ENCODE data around the gene RNF146. TPM values are rescaled to one million over a fixed set of nuclear protein-coding genes. Genes with fewer than 3 reads are reported as not detected.

RNF146 gene
- total and polyA plus RNA-seq, 2 of the 13 experiments (the other 11 are each of a cell fraction or from before 2014, with no cell fraction given): 18.8 to 27.6 TPM

- TF ChIP-seq ZNF281 (CRISPR knock-in tag; IDR thresholded peaks at IDR 0.05; ENCODE audit: borderline replicate concordance): peak; percentile 4; the same call in 1 of the 2 replicates
- TF ChIP-seq YEATS4 (CRISPR knock-in tag; IDR thresholded peaks at IDR 0.05; ENCODE audit: borderline replicate concordance): peak; percentile 95
- TF ChIP-seq, protein P1, sequence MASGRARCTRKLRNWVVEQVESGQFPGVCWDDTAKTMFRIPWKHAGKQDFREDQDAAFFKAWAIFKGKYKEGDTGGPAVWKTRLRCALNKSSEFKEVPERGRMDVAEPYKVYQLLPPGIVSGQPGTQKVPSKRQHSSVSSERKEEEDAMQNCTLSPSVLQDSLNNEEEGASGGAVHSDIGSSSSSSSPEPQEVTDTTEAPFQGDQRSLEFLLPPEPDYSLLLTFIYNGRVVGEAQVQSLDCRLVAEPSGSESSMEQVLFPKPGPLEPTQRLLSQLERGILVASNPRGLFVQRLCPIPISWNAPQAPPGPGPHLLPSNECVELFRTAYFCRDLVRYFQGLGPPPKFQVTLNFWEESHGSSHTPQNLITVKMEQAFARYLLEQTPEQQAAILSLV (CRISPR knock-in tag; IDR thresholded peaks at IDR 0.05; ENCODE audit: borderline replicate concordance): peak; percentile 94; the same call in 1 of the 2 replicates
- TF ChIP-seq ZNF562 (CRISPR knock-in tag; IDR thresholded peaks at IDR 0.05; ENCODE audit: borderline replicate concordance): no peak
- TF ChIP-seq, protein P2, sequence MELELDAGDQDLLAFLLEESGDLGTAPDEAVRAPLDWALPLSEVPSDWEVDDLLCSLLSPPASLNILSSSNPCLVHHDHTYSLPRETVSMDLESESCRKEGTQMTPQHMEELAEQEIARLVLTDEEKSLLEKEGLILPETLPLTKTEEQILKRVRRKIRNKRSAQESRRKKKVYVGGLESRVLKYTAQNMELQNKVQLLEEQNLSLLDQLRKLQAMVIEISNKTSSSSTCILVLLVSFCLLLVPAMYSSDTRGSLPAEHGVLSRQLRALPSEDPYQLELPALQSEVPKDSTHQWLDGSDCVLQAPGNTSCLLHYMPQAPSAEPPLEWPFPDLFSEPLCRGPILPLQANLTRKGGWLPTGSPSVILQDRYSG (CRISPR knock-in tag; IDR thresholded peaks at IDR 0.05): no peak
- no peak for TF ChIP-seq ZMAT5 (CRISPR knock-in tag; IDR thresholded peaks at IDR 0.05; ENCODE audit: borderline replicate concordance, low read depth)
- peak; percentile 43; the same call in 1 of the 2 replicates for TF ChIP-seq HDAC2 (CRISPR knock-in tag; IDR thresholded peaks at IDR 0.05)
- TF ChIP-seq NCOR1 (IDR thresholded peaks at IDR 0.05; ENCODE audit: borderline replicate concordance, low read length): no peak
- no peak for TF ChIP-seq HMGA1 (CRISPR knock-in tag; conservative IDR thresholded peaks at IDR 0.05)
- peak; percentile 85; the same call in 1 of the 2 replicates for TF ChIP-seq ZFP82 (CRISPR knock-in tag; IDR thresholded peaks at IDR 0.05; ENCODE audit: borderline replicate concordance)
- peak; percentile 88 for TF ChIP-seq SPEN (CRISPR knock-in tag; IDR thresholded peaks at IDR 0.05; ENCODE audit: low read depth)
- peak; percentile 29; the same call in 1 of the 2 replicates for TF ChIP-seq KLF11 (CRISPR knock-in tag; IDR thresholded peaks at IDR 0.05)
- peak; percentile 63; the same call in 1 of the 2 replicates for TF ChIP-seq GLI4 (CRISPR knock-in tag; IDR thresholded peaks at IDR 0.05; ENCODE audit: borderline replicate concordance)
- TF ChIP-seq, protein P3, sequence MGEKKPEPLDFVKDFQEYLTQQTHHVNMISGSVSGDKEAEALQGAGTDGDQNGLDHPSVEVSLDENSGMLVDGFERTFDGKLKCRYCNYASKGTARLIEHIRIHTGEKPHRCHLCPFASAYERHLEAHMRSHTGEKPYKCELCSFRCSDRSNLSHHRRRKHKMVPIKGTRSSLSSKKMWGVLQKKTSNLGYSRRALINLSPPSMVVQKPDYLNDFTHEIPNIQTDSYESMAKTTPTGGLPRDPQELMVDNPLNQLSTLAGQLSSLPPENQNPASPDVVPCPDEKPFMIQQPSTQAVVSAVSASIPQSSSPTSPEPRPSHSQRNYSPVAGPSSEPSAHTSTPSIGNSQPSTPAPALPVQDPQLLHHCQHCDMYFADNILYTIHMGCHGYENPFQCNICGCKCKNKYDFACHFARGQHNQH (CRISPR knock-in tag; IDR thresholded peaks at IDR 0.05): peak; percentile 79
- peak; percentile 24 for TF ChIP-seq PAXIP1 (CRISPR knock-in tag; conservative IDR thresholded peaks at IDR 0.05)
- TF ChIP-seq ZC3H4 (CRISPR knock-in tag; IDR thresholded peaks at IDR 0.05; ENCODE audit: borderline replicate concordance): no peak
- no peak for TF ChIP-seq ZNF326 (CRISPR knock-in tag; IDR thresholded peaks at IDR 0.05; ENCODE audit: borderline replicate concordance)
- no peak for TF ChIP-seq ZNF446 (CRISPR knock-in tag; IDR thresholded peaks at IDR 0.05)
Measured at GRCh38 chr6:127266892-127267645, 405 bp downstream of the RNF146 start (continued).
